GM19023 (cell line): ENCODE results near the gene ZNF638.
"Not testable (repeated sequence)": the region's sequence is repeated elsewhere in the genome, so short reads cannot be mapped to it uniquely, and the experiment has no call there.

Experiments used
- ATAC-seq: cut with Tn5 transposase; IDR thresholded peaks from one replicate; pipeline ENCODE4 v1.9.1; 2021; ENCODE audit warnings: mild to moderate bottlenecking, moderate library complexity; ENCODE audit not compliant: unreplicated experiment

ZNF638 gene, protein sequence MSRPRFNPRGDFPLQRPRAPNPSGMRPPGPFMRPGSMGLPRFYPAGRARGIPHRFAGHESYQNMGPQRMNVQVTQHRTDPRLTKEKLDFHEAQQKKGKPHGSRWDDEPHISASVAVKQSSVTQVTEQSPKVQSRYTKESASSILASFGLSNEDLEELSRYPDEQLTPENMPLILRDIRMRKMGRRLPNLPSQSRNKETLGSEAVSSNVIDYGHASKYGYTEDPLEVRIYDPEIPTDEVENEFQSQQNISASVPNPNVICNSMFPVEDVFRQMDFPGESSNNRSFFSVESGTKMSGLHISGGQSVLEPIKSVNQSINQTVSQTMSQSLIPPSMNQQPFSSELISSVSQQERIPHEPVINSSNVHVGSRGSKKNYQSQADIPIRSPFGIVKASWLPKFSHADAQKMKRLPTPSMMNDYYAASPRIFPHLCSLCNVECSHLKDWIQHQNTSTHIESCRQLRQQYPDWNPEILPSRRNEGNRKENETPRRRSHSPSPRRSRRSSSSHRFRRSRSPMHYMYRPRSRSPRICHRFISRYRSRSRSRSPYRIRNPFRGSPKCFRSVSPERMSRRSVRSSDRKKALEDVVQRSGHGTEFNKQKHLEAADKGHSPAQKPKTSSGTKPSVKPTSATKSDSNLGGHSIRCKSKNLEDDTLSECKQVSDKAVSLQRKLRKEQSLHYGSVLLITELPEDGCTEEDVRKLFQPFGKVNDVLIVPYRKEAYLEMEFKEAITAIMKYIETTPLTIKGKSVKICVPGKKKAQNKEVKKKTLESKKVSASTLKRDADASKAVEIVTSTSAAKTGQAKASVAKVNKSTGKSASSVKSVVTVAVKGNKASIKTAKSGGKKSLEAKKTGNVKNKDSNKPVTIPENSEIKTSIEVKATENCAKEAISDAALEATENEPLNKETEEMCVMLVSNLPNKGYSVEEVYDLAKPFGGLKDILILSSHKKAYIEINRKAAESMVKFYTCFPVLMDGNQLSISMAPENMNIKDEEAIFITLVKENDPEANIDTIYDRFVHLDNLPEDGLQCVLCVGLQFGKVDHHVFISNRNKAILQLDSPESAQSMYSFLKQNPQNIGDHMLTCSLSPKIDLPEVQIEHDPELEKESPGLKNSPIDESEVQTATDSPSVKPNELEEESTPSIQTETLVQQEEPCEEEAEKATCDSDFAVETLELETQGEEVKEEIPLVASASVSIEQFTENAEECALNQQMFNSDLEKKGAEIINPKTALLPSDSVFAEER (N-terminal part only)

DNA sequence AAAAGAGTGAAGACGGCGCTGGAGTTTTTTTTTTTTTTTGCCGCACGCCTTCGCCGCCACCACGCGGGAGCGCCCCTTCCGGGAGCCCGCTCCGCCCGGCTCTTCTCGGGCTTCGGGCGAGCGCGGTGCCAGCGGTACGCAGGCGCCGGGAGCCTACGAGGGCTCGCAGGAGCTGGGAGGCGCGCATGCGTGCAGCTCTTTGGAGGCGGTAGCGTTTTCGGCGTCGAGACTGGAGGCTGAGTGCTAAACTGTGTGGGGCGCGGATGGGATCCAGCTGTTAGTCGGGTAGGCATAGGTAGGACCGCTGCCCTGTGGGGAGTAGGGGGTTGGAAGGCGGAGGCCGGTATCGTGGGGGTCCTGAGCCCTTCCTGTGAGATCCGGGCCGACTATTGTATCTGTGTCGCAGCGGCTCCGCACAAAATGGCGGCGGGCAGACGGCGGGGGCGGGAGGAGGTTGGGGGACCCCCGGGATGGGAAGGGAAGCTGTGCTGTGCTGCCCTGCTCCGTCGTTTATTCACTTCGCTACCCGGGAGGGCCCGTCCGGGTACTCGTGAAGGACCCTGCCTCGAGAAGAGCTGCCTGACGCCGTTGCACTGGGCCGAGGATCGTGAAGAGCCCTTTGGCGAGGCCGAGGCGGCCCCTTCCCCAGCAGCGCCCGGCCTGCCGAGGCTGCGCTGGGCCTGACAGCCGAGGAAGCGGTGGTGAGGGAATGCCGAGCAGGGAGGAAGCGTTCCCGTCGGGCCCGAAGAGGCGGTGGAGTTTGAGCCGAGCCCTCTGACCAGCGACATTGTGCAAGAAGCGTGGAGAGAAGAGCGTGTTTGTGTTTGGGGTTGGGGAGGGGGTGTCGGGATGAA is at the start of gene ZNF638:
Gene ZNF638 (plus strand): TSS at position 202 of the 854 bp plus-strand sequence. CDS start 17,173 bp downstream, outside the sequence.
- ATAC-seq = peak; percentile 96

DNA sequence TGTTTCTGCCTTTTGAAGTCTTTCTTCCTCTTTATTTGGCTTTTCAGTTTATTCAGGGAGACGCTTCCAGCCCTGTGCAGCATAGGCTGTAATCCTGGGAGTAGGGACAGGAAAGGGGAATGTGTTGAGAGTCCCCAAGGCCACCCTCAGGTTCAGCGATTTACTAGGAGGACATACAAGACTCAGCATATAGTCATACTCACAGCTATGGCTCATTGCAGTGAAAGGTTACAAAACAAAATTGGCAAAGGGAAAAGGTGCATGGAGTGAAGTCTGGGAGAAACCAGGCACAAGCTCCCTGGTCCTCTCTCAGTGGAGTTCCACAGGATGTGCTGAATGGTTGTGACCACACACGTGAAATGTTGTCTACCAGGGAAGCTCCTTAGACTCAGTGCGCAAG is 49.6 kb upstream of the ZNF638 start:
- ATAC-seq = no peak

DNA sequence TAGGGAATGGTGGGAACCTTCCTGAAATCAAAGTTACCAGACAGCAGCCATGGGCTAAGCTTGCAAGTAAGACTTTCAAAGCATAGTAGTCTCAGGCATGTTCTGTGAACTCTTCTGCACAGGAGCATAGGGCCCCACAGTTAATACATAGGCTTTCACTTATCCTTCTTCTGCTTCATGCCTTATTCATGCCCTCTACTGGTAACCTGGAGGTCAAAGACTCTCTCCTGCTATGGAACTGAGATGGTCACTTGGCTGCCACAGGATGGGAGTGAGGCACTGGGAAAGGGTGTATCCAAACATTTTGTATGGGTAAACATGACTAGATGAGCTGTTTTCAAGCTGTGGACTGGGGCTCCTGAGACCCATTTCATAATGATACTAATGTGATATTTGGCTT is 49.1 kb upstream of the ZNF638 start:
- ATAC-seq = no peak

DNA sequence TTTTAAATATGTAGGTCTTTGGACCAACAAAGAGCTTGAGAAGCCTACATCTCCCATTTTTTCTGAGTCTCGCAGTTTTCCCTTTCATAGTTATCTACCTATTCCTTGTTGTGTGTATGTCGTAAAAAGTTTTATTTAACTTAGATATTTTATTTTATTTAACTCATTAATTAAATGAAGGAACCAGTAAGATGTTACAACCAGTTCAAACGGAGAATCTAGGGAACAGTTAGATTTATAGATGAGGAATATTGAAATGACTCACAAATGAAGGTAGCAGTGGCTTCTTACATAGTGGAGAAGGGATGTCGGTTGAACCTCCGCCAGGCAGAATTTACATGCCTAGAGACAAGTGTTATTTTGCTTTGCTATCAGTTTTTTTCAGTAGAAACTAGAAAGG is 48.5 kb upstream of the ZNF638 start:
- no peak for ATAC-seq

DNA sequence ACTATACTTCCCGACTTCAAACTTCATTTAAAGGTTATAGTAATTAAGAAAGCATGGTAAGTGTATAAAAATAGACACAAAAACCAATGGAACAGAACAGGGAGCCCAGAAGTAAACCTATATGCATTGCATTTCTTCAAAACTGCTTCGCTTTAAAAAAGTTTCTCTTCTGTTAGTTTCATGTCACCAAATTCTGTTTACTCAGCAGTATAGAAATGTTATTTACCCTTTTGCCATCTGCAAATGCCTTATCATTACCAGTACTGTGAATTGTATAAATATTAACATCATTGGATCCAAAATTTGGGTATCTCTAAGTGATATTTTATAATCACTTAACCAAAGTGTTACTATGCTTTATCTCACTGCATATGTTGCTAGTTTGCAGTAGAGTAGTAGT is 45.9 kb upstream of the ZNF638 start:
- no peak for ATAC-seq

DNA sequence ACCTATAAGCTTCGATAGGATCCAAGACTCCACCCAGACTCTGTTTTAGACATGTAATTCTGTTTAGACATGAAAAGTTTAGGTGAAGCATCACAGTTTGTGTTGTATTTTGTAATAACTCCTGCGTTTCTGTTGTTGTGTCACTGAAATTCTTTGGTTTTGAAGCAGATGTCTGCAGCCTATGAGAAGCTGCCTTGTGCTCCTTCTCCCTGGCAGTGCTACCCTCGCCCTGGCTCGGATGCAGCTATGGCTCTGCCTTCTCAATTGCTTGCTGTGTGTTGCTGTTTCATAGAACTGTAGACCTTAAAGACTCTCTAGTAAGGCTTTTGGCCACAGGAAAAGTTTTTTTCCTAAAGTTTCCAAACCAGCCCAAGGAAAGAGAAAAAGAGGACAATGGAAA is 40.2 kb upstream of the ZNF638 start:
- ATAC-seq = no peak

DNA sequence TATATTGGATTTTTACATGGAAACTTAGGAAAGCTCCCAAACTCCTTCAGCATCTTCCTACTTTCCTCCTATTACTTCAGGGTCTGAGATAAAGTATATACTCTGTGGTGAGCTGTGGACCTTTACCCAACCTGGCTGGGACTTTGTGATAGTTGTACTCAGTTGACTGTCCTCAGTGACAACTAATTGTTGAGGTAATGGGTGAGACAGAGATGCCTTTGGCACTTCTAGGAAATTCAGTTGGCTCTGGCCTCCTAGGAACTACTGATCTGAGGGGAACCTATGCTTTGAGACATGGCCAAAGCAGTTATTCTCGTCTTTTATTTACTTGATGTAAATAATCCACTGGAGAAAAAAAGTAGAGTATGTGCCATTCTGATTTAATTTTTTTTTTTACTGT is 39.4 kb upstream of the ZNF638 start:
- ATAC-seq = no peak

DNA sequence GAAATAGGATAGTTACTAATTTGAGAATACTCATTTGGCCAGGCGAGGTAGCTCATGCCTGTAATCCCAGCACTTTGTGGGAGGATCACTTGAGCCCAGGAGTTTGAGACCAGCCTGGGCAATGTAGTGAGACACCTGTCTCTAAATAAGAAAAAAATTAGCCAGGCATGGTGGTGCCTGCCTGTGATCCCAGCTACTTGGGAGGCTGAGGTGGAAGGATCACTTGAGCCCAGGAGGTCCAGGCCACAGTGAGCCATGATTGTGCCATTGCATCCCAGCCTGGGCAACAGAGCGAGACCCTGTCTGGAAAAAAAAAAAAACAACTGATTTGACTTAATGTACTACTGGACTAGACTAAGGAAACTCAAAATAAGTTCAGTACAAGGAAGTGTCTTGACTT is 32.7 kb upstream of the ZNF638 start:
- ATAC-seq = no peak

DNA sequence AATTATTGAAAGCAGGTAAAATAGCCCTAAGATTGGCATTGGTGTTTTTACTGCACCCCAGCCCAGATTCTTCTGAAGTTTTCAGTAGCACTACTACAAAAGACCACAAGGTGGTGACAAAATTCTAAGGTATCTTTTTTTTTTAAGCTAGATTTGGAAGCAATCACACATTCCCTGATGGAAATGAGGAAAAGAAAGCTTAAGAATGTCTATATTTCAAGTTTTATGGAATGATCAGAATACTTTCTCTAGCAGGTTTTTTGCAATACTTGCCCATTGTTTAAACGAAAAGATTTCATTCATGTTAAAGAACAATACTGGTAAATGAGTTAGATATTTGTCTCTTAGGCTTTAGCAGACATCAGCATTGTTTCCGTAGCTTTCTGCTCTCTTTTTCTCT is 32.1 kb upstream of the ZNF638 start:
- ATAC-seq = no peak

DNA sequence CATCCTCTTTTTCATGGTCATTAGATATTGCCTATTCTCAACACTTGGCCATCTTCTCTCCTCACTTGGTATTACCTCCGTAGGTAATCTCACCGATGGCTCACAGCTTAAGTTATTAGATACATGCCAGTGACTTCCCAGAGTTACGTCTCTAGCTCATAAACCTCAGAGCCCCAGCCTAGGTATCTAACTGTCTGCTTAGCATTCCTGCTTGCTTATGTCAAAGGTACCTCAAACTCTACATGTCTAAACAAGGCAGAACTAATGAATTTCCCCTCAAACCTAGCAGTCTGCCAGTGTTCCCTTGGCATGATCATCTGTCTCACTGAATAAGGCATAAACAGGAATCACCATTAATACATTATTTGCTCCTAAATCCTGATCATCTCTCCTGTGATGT is 27.7 kb upstream of the ZNF638 start:
- ATAC-seq = no peak

DNA sequence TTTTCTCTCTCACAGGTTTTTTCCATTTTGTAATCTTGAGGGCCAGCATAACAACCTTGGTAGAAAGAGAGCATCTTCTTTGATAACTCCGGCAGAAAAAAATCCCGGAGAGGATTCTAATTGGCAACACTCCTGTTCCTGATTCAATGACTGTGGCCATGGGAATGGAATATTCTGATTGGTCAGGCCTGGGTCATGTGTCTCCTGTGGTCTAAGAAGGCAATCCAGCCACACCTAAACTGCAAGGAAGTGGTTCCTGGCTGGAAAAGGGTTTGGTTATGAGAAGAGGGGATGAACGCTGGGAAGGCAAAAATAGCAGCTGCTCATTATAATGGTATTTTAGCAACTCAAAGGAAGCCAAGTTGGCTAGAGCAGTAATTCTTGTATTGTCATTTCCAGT is 24.8 kb upstream of the ZNF638 start:
- no peak for ATAC-seq

DNA sequence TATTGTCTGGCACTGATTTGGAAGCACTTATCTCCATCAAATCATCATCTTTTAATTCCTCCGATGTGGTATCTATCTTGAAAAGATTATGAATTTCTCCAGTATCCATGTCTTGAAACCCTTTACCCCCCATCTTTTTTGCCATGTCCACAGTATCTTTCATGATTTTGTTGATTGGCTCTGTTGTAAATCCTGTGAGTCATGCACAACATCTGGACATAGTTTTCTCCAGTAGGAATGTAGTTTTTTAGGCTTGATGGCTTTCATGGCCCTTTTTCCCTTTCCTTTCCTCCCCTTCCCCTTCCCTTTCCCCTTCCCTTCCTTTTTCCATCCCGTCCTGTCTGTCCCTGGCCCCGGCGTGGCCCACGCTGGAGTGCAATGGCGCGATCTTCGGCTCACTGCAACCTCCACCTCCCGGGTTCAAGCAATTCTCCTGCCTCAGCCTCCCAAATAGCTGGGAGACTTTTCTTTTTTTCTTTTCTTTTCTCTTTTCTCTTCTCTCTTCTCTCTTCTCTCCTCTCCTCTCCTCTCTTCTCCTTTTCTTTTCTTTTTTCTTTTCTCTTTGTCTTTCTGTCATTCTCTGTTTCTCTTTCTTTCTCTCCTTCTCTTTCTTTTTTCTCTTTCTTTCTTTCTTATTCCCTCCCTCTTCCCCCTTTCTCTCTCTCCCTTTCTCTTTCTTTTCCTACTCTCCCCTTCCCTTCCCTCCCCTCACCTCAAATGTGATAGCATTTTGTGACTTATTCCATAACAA is 18.4 kb upstream of the ZNF638 start:
- no peak for ATAC-seq

DNA sequence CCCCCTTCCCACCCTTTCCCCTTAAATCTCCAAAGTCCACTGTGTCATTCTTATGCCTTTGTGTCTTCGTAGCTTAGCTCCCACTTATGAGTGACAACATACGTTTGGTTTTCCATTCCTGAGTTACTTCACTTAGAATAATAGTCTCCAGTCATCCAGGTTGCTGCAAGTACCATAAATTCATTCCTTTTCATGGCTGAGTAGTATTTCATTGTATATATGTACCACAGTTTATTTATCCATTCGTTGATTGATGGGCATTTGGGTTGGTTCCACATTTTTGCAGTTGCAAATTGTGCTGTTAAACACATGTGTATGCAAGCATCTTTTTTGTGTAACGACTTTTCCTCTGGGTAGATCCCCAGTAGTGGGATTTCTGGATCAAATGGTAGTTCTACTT is 14.5 kb upstream of the ZNF638 start:
- ATAC-seq = no peak

DNA sequence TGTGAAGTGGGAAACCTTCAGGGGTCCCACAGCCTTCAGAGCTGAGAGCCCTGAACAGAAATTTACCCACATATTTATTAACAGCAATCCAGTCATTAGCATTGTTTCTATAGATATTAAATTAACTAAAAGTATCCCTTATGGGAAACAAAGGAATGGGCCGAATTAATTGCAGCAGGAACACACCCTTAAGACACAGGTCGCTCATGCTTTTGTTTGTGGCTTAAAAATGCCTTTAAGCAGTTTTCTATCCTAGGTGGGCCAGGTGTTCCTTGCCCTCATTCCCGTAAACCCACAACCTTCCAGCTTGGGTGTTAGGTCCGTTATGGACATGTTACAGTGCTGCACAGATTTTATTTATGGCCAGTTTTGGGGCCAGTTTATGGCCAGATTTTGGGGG is 13.7 kb upstream of the ZNF638 start:
- ATAC-seq = not testable (repeated sequence)

DNA sequence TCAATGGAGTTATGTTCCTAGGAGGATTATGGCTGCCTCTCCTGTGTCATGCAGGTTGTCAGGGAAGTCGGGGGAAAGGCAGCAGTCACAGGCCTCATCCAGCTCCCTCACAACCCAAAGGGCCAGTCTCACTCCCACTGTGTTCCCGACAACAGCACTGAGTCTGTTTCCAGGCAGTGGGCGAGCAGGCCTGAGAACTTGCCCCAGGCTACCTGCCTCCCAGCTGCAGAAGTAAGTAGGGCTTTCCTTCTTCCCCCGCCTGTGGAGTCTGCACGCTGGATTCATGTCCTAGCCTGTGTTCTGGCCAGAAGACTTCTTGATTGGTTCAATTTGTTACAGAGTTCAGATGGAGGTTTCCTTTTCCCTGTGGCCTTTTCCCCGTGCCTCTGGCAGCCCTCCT is 8.2 kb upstream of the ZNF638 start:
- ATAC-seq = no peak

DNA sequence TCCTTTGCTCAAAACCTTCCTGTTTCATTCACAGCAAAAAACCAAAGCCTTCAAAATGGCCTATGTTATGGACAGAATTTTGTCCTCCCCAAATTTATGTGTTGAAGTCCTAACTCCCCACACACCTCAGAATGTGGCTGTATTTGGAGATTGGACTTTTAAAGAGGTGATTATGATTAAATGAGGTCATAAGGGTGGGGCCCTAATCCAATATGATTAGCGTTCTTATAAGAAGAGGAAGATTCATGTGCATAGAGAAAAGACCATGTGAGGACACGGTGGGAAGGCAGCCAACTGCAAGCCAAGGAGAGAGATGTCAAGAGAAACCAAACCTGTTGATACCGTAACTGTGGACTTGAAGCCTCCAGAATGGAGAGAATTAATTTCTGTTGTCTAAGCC is 4.6 kb upstream of the ZNF638 start:
- ATAC-seq = no peak

DNA sequence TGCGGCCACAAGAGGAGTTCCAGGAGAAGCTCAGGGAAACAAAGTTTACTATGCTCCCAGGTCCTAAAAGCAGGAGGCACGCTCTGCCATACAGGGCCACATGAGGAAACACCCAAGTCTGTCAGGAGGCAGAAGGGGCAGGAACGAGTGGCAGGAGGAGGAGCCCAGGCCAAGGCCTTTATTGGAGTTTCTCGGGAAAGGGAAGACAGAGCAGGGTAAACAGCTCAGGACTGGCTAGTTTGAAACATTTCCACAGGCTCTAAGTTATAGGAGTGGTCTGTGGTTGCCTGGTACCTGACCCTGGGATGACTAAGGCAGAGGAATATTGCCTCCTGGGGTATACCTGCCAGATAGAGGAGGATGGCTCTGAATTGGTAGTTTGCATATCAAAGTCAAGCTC is 3.7 kb upstream of the ZNF638 start:
- no peak for ATAC-seq

DNA sequence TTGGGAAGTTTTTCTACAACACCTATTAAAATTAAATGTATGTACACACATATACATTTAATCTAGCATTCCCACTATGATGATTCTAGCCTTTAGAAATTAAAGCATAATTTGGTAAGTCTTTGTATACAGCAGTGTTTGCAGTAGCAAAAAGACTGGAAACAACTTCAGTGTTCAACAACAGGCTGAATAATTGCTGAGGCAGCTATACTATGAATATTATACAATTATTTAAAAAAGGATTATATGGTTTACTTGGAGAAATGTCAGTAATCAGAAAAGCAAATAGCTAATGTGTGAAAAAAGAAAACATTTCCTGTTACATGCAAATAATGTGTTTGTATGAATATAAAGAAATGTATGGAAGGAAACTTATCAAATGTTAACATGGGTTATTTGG is 1.4 kb upstream of the ZNF638 start:
- ATAC-seq = no peak

DNA sequence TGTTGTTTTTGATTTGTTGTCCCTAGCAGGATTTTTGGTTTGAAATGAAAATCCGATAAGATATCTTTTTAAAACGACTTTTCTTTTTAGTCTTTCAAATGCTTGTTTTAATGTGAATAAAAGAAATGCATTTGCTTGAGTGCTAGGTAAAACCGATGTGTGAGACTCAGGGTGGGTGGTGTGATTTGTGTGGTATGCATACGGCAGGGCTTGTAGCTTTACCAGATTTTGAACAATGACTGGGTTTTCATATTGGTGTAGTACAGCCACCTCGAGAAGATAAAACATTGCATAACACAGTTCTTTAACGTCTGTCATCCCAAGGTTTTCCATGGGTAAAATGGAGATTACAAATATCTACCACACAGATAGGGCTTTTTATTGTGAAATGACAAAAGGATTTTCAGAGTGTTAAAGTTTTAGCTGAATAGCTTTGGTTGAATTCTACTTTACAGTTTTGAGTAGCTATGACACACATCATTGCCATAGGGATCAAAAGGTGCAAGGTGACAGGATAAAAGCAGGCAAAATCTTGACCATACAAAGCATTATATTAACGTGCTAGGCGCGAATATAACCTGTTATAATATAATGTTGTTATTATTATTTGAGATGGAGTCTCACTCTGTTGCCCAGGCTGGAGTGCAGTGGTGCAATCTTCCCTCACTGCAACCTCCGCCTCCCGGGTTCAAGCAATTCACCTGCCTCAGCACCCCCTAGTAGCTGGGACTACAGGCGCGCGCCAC is 824 bp upstream of the ZNF638 start:
- ATAC-seq = no peak
